ENCODE results near the gene PPL.

PPL gene

GRCh38 chr16:4847774-4848587 lies 89.0 kb downstream of the PPL start:
- Histone ChIP-seq H3K4me3 (ENCODE audit: low read length in 2 of 2) (peak overlapping the region; percentile 70 to 80), H3K4me1 (ENCODE audit: control insufficient read depth in 2 of 2, insufficient read depth in 2 of 2, low read length in 2 of 2) (peaks cover 23 to 27% of the 10 kb centered on the region in 2 donors), H3K36me3 (ENCODE audit: control insufficient read depth in 2 of 2, insufficient read depth in 2 of 2, low read length in 2 of 2) (peaks cover 17 to 21% of the 10 kb centered on the region in 2 donors), H3K27ac (ENCODE audit: low read depth in 2 of 2, low read length in 2 of 2) (peak overlapping the region; percentile 92 to 96), H3K9me3 (ENCODE audit: control insufficient read depth in 2 of 2, low read length in 2 of 2) (no peaks in the 10 kb centered on the region), H3K9ac (ENCODE audit: low read depth in 1 of 2, low read length in 2 of 2) (peak overlapping the region; percentile 64 to 78), H3K27me3 (ENCODE audit: control insufficient read depth in 2 of 2, insufficient read depth in 2 of 2, low read length in 2 of 2) (no peaks in the 10 kb centered on the region)

GRCh38 chr16:4846901-4847773 lies 89.8 kb downstream of the PPL start, which contains the start of the genes GLYR1 and UBN1:
GLYR1 (minus strand) TSS chr16:4847288; CDS start chr16:4847265, 23 bp downstream.
UBN1 (plus strand) TSS chr16:4847481; CDS start chr16:4852918, 5,437 bp downstream.
- H3K4me1 ChIP-seq (ENCODE audit: control insufficient read depth in 2 of 2, insufficient read depth in 2 of 2, low read length in 2 of 2) = peaks cover 20 to 27% of the 10 kb centered on the region in 2 donors

DNA sequence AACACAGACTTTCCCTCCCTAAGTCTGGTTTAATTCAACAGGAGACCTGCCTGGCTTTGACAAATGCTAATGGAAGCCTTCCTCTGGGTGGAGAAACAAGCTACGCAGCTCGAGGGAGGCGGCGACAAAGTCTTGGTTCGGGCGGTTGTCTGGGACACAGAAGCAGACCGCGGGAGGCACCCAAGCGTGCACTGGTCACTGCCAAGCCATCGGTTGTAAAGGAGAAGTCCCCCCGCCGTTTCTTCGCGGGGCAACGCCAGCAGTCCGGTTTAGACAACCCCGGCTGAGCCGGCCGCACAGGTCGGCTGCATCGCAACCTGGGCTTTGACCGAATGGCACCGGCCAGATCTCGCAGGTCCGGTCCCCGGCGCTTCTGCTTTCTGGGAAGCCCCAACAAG lies 90.4 kb downstream of the PPL start:
- H3K4me1 ChIP-seq (ENCODE audit: control insufficient read depth in 2 of 2, insufficient read depth in 2 of 2, low read length in 2 of 2) = peaks cover 20 to 27% of the 10 kb centered on the region in 2 donors
- peak overlapping the region; percentile 76 to 80 for H3K4me3 ChIP-seq (ENCODE audit: low read length in 2 of 2)
- no peaks in the 10 kb centered on the region for H3K27me3 ChIP-seq (ENCODE audit: control insufficient read depth in 2 of 2, insufficient read depth in 2 of 2, low read length in 2 of 2)
- H3K9ac ChIP-seq (ENCODE audit: low read depth in 1 of 2, low read length in 2 of 2) = peak overlapping the region; percentile 74 to 89
- peaks cover 27 to 28% of the 10 kb centered on the region in 2 donors for H3K36me3 ChIP-seq (ENCODE audit: control insufficient read depth in 2 of 2, insufficient read depth in 2 of 2, low read length in 2 of 2)
- peak overlapping the region; percentile 92 to 96 for H3K27ac ChIP-seq (ENCODE audit: low read depth in 2 of 2, low read length in 2 of 2)
- no peaks in the 10 kb centered on the region for H3K9me3 ChIP-seq (ENCODE audit: control insufficient read depth in 2 of 2, low read length in 2 of 2)

More at GRCh38 chr16:4846901-4847773, 89.8 kb downstream of the PPL start, which contains the start of the genes GLYR1 and UBN1:
- Histone ChIP-seq H3K4me3 (ENCODE audit: low read length in 2 of 2) (peak within 1 kb of the TSS; percentile 76 to 80), H3K9me3 (ENCODE audit: control insufficient read depth in 2 of 2, low read length in 2 of 2) (no peaks in the 10 kb centered on the region), H3K27me3 (ENCODE audit: control insufficient read depth in 2 of 2, insufficient read depth in 2 of 2, low read length in 2 of 2) (no peaks in the 10 kb centered on the region), H3K36me3 (ENCODE audit: control insufficient read depth in 2 of 2, insufficient read depth in 2 of 2, low read length in 2 of 2) (peaks cover 24 to 25% of the 10 kb centered on the region in 2 donors), H3K9ac (ENCODE audit: low read depth in 1 of 2, low read length in 2 of 2) (peak within 1 kb of the TSS; percentile 74 to 89), H3K27ac (ENCODE audit: low read depth in 2 of 2, low read length in 2 of 2) (peak within 1 kb of the TSS; percentile 92 to 96)

- no peak overlapping the region for H3K4me3 ChIP-seq (ENCODE audit: low read length in 2 of 2)
- no peak overlapping the region for H3K9ac ChIP-seq (ENCODE audit: low read depth in 1 of 2, low read length in 2 of 2)
- no peaks in the 10 kb centered on the region for H3K27me3 ChIP-seq (ENCODE audit: control insufficient read depth in 2 of 2, insufficient read depth in 2 of 2, low read length in 2 of 2)
- H3K4me1 ChIP-seq (ENCODE audit: control insufficient read depth in 2 of 2, insufficient read depth in 2 of 2, low read length in 2 of 2) = peaks cover 2 to 5% of the 10 kb centered on the region in 2 donors
- H3K9me3 ChIP-seq (ENCODE audit: control insufficient read depth in 2 of 2, low read length in 2 of 2) = no peaks in the 10 kb centered on the region
- no peak overlapping the region for H3K27ac ChIP-seq (ENCODE audit: low read depth in 2 of 2, low read length in 2 of 2)
- peaks cover 53 to 62% of the 10 kb centered on the region in 2 donors for H3K36me3 ChIP-seq (ENCODE audit: control insufficient read depth in 2 of 2, insufficient read depth in 2 of 2, low read length in 2 of 2)
These were observed 96.0 kb downstream of the PPL start for GRCh38 chr16:4840984-4841383.

GRCh38 chr16:4839942-4840341 lies 97.0 kb downstream of the PPL start:
- Histone ChIP-seq H3K4me3 (ENCODE audit: low read length in 2 of 2) (no peak overlapping the region), H3K36me3 (ENCODE audit: control insufficient read depth in 2 of 2, insufficient read depth in 2 of 2, low read length in 2 of 2) (peaks cover 54 to 64% of the 10 kb centered on the region in 2 donors), H3K9ac (ENCODE audit: low read depth in 1 of 2, low read length in 2 of 2) (no peak overlapping the region), H3K9me3 (ENCODE audit: control insufficient read depth in 2 of 2, low read length in 2 of 2) (no peaks in the 10 kb centered on the region), H3K27ac (ENCODE audit: low read depth in 2 of 2, low read length in 2 of 2) (no peak overlapping the region), H3K27me3 (ENCODE audit: control insufficient read depth in 2 of 2, insufficient read depth in 2 of 2, low read length in 2 of 2) (no peaks in the 10 kb centered on the region), H3K4me1 (ENCODE audit: control insufficient read depth in 2 of 2, insufficient read depth in 2 of 2, low read length in 2 of 2) (no peaks in the 10 kb centered on the region)

- Histone ChIP-seq H3K4me1 (ENCODE audit: control insufficient read depth in 2 of 2, insufficient read depth in 2 of 2, low read length in 2 of 2) (peaks cover 10 to 12% of the 10 kb centered on the region in 2 donors), H3K36me3 (ENCODE audit: control insufficient read depth in 2 of 2, insufficient read depth in 2 of 2, low read length in 2 of 2) (peaks cover 38 to 50% of the 10 kb centered on the region in 2 donors), H3K4me3 (ENCODE audit: low read length in 2 of 2) (no peak overlapping the region), H3K9me3 (ENCODE audit: control insufficient read depth in 2 of 2, low read length in 2 of 2) (no peaks in the 10 kb centered on the region), H3K27me3 (ENCODE audit: control insufficient read depth in 2 of 2, insufficient read depth in 2 of 2, low read length in 2 of 2) (no peaks in the 10 kb centered on the region), H3K9ac (ENCODE audit: low read depth in 1 of 2, low read length in 2 of 2) (no peak overlapping the region), H3K27ac (ENCODE audit: low read depth in 2 of 2, low read length in 2 of 2) (no peak overlapping the region)
These were observed 99.0 kb downstream of the PPL start for GRCh38 chr16:4837733-4838501.

DNA sequence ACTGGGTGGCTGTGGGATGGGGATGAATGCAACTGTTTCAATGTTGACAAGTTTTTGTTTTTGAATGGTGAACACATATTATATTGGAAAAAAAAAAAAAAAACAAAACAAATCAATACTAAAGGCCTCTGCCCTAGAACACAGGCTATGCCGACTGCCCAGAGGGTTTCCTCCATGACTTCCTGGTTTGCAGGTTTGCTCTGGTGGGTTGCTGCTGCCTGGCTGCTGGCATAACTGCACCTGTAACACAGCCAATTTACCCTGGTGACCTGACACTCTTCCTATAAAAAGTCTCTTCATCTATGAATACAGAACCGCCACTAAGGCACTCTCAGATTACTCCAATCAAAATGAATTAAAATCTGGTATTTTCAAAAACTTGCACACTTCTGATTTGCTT lies 100.2 kb downstream of the PPL start:
- H3K36me3 ChIP-seq (ENCODE audit: control insufficient read depth in 2 of 2, insufficient read depth in 2 of 2, low read length in 2 of 2) = peaks cover 43 to 51% of the 10 kb centered on the region in 2 donors
- H3K4me3 ChIP-seq (ENCODE audit: low read length in 2 of 2) = no peak overlapping the region
- H3K9me3 ChIP-seq (ENCODE audit: control insufficient read depth in 2 of 2, low read length in 2 of 2) = no peaks in the 10 kb centered on the region
- peaks cover 20 to 21% of the 10 kb centered on the region in 2 donors for H3K4me1 ChIP-seq (ENCODE audit: control insufficient read depth in 2 of 2, insufficient read depth in 2 of 2, low read length in 2 of 2)
- no peaks in the 10 kb centered on the region for H3K27me3 ChIP-seq (ENCODE audit: control insufficient read depth in 2 of 2, insufficient read depth in 2 of 2, low read length in 2 of 2)
- H3K27ac ChIP-seq (ENCODE audit: low read depth in 2 of 2, low read length in 2 of 2) = no peak overlapping the region
- no peak overlapping the region for H3K9ac ChIP-seq (ENCODE audit: low read depth in 1 of 2, low read length in 2 of 2)

- no peak overlapping the region for H3K9ac ChIP-seq (ENCODE audit: low read depth in 1 of 2, low read length in 2 of 2)
- H3K36me3 ChIP-seq (ENCODE audit: control insufficient read depth in 2 of 2, insufficient read depth in 2 of 2, low read length in 2 of 2) = peaks cover 40 to 49% of the 10 kb centered on the region in 2 donors
- no peak overlapping the region for H3K4me3 ChIP-seq (ENCODE audit: low read length in 2 of 2)
- H3K27me3 ChIP-seq (ENCODE audit: control insufficient read depth in 2 of 2, insufficient read depth in 2 of 2, low read length in 2 of 2) = no peaks in the 10 kb centered on the region
- peaks cover 24 to 29% of the 10 kb centered on the region in 2 donors for H3K4me1 ChIP-seq (ENCODE audit: control insufficient read depth in 2 of 2, insufficient read depth in 2 of 2, low read length in 2 of 2)
- H3K27ac ChIP-seq (ENCODE audit: low read depth in 2 of 2, low read length in 2 of 2) = no peak overlapping the region
- no peaks in the 10 kb centered on the region for H3K9me3 ChIP-seq (ENCODE audit: control insufficient read depth in 2 of 2, low read length in 2 of 2)
These were observed 103.4 kb downstream of the PPL start for GRCh38 chr16:4833584-4833983.

- Histone ChIP-seq H3K9me3 (ENCODE audit: control insufficient read depth in 2 of 2, low read length in 2 of 2) (no peaks in the 10 kb centered on the region), H3K4me3 (ENCODE audit: low read length in 2 of 2) (peak overlapping the region in 1 of 2 donors; percentile 4), H3K9ac (ENCODE audit: low read depth in 1 of 2, low read length in 2 of 2) (no peak overlapping the region), H3K27me3 (ENCODE audit: control insufficient read depth in 2 of 2, insufficient read depth in 2 of 2, low read length in 2 of 2) (no peaks in the 10 kb centered on the region), H3K27ac (ENCODE audit: low read depth in 2 of 2, low read length in 2 of 2) (peak overlapping the region; percentile 47 to 50), H3K36me3 (ENCODE audit: control insufficient read depth in 2 of 2, insufficient read depth in 2 of 2, low read length in 2 of 2) (peaks cover 41 to 48% of the 10 kb centered on the region in 2 donors), H3K4me1 (ENCODE audit: control insufficient read depth in 2 of 2, insufficient read depth in 2 of 2, low read length in 2 of 2) (peaks cover 24 to 34% of the 10 kb centered on the region in 2 donors)
These were observed 104.1 kb downstream of the PPL start for GRCh38 chr16:4832698-4833343.

Measured in mucosa of rectum (tissue), 2 donors.